HG02938 (cell line): ENCODE measurements around the gene MAP3K5.

Experiments
- ATAC-seq: cut with Tn5 transposase; IDR thresholded peaks from one replicate; pipeline ENCODE4 v1.9.1; 2021; ENCODE audit warnings: mild to moderate bottlenecking, moderate library complexity; ENCODE audit not compliant: unreplicated experiment

MAP3K5 gene

GRCh38 chr6:136549300-136550044, 242.8 kb downstream of the MAP3K5 start:
- peak; percentile 1 for ATAC-seq

DNA sequence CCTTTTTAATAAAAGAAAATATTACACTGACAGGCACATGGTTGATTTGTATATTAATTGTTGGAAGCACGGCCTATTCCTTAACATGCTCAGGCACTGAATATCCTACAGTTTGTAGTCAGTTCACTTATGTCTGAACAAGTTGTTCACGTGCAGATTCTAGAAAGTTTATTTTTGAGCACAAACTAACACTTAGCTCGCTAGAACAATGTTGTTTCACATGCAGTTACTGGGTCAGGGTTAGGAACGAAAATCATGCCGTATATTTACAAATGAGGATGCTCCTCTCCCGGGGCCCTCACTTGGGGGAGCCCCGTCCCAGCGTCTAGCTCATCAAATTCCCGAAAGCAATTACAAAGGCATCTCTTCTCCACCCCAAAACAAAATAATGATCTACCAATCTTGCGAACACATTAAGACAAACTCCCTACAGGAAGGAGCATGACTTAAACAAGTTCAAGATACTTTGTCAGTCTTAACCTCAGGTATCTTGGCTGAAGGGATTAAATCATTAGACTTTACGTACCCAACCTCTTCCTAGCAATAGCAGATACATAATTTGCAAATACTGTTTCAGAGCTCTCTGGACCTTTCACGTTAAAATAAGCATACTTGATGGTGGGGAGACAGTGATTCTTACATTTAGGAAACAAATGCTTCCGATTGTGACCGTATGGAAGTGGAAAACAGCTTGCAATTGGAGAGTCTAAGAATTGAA, 243.5 kb downstream of the MAP3K5 start:
- no peak for ATAC-seq

- no peak for ATAC-seq
Observed at GRCh38 chr6:136547871-136548270, 244.4 kb downstream of the MAP3K5 start.

- no peak for ATAC-seq
Observed at GRCh38 chr6:136547336-136547735, 244.9 kb downstream of the MAP3K5 start.

DNA sequence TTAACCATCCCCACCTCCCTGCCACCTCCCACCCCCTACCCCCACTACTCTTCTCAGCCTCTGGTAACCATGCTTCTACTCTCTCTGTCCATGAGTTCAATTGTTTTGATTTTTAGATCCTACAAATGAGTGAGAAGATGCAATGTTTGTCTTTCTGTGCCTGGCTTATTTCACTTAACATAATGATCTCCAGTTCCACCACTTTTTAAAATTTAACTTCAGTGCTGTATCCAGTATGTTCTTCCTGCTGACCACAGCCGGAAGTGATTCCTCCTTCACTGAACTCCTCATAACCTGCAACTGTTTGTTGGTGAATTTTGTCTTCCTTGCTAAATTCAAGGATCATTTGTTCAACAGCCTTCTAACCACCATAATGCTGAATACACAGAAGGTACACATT, 245.9 kb downstream of the MAP3K5 start:
- ATAC-seq, result no peak

DNA sequence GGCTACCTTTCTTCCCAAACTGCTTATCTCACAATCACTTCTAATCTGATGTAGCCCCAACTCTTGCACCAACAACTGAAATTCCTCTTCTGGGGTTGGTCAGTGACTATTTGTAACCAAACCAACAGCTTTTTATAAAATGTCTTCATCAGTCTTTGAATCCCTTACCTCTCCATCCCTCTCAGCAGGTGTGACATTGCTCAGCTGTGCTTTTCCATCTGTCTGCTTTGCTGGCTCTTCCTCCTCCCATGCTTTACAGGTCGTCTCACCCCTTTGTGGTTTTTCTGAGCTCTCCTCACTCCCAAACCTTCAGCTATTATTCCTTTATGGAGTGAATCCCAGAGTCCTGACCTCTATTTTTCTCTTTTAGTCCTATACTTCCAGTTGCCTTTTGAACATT, 248.0 kb downstream of the MAP3K5 start:
- ATAC-seq, result no peak

GRCh38 chr6:136541395-136541794, 250.9 kb downstream of the MAP3K5 start:
- ATAC-seq, result no peak

DNA sequence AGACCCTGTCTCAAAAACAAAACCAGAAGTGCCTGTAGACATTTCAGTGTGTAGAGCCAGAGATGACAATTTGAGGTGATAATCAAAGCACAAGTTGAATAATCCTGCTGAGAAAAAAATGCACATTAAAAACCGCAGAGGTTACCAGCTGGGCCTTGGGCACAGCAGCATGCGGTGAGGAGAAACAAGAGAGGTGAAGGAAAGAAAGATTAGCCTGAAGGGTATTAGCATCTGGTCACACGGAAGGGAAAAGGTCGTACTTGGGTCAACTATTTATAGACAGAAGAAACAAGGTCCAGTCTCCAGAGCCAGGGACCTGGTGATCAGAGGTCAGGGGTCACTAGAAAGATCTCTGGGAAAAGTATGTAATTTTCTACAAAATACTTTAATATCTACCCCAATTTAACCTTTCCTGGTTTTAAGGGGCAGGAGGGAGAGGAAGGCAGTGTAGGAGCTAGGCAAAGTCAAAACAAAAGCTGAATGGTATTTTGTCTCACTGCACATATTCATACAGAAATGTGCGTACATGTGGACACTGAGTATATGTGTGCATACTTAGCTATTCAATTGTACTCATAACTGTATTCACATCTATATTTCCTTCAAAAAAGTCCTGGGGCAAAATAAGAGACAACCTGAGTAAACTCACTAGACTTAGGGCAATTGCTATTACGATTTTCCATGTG, 252.2 kb downstream of the MAP3K5 start:
- ATAC-seq, result no peak

DNA sequence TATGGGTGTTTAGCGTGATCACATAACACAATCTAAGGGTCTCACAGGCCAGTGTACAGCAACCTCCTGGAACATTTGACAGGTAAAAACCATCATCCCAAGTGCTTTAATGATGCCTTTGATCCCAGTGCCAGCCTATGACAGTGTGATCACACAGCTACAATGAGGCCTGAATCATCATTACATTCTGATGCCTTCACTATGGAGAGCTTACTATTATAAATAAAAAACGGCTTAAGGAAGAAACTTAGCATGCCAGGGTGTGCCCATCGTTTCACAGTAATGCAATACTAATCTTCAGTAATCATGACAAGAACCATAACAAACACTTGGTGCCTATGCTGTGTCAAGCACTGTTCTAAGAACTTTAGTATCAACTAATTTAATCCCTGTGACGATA, 253.4 kb downstream of the MAP3K5 start:
- no peak for ATAC-seq

DNA sequence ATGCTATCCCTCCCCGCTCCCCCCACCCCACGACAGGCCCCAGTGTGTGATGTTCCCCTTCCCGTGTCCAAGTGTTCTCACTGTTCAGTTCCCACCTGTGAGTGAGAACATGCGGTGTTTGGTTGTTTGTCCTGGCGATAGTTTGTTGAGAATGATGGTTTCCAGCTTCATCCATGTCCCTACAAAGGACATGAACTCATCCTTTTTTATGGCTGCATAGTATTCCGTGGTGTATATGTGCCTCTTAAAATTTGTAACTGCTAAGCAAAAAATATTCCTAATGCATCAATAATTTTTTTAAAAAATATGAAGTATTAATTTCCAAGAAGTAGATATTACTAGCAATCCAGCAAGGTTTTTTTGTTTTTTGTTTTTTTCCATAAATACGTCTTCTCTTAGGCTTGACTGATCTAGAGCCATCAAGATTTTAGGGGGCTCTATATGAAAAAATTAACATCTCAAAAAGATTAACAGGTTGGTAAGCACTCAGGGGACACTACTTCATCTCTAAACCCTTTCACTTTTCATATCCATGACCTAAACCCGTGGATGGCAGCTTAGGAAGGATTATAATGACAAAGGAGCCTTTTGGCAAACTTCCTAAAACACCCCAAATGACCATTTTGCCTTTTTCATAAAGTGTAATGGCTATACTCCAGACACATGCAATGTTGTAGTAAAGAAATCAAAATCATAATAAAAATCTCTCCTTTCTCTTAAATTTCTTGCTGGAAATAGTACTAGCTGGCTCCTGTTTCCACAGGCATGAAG, 256.2 kb downstream of the MAP3K5 start:
- no peak for ATAC-seq

DNA sequence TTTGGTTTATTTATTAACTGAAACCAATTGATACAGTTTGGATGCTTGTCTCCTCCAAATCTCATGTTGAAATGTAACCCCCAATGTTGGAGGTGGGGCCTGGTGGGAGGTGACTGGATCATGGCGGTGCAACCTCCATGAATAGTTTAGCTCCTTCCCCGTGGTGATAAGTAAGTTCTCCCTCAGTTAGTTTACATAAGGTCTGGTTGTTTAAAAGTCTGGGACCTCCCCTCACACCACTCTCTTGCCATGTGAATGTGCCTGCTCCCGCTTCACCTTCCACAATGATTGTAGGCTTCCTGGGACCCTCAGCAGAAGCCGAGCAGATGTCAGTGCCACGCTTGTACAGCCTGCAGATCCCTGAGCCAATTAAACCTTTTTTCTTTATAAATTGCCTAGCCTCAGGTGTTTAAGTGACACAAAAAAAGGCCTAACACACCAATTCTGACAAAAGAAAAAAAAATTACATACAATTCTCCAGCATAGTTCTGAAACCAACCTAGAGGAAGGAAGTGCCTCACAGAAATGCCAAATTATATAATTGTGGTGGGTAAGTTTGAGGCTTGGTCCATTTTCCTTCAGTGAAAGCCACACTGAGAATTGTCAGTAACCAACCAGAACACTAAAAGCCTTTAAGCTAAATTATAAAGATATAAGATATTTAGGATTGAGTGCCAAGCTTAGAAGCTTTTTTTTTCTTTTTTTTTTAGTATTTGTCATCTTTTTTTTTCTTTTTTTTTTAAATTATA, 257.1 kb downstream of the MAP3K5 start:
- no peak for ATAC-seq

GRCh38 chr6:136534268-136534667, 258.0 kb downstream of the MAP3K5 start:
- no peak for ATAC-seq

DNA sequence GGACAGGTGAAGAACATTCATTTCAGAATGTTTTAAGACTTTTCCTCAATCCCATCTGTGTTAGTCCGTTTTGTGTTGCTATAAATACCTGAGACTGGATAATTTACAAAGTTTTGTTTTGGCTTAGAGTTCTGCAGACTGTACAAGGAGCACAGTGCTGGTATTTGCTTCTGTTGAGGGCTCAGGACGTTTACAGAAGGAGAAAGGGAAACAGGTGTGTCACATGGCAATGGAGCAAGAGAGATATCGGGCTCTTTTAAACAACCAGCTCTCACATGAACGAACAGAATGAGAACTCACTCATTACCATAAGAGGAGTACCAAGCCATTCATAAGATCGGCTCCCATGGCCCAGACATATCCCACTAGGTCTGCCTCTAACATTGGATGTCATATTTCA, 258.8 kb downstream of the MAP3K5 start:
- no peak for ATAC-seq

DNA sequence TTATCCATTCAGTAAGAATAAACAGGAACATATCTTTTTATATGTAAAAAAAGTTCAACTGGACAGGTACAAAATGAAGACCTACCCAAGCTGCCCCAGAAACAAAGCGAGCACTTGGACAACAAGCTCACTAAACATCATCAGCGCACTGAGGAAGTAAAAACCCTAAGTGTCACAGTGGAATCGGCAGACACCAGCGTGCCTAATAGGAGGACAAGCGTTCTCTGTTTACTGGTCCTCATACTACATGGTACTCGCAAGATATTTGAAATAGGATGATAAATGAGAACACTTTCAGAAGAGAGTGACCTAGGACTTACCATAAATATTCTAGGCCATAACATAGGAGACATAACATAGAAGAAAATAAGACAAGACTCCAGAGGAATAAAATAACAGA, 260.2 kb downstream of the MAP3K5 start:
- ATAC-seq, result no peak

- no peak for ATAC-seq
Observed at GRCh38 chr6:136529710-136530109, 262.6 kb downstream of the MAP3K5 start.

DNA sequence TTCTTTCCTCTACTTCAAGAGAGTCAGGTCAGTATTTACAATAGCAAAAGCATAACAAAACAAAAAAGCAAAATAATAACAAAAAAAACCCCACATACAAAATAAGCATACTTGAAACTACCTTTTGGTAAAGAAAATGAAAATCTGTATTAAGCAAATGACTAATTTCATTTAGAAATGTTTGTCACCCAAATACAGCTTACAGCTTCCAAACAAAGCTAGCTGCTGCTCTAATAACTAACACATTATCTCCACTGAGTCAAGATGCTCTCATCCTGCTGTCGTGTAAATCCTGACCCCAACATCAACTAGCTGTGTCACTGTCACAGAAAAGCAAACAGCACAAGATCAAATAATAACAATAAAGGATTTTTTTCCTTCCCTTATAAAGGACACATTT, 263.8 kb downstream of the MAP3K5 start:
- no peak for ATAC-seq

GRCh38 chr6:136527831-136528230, 264.4 kb downstream of the MAP3K5 start:
- ATAC-seq, result no peak

DNA sequence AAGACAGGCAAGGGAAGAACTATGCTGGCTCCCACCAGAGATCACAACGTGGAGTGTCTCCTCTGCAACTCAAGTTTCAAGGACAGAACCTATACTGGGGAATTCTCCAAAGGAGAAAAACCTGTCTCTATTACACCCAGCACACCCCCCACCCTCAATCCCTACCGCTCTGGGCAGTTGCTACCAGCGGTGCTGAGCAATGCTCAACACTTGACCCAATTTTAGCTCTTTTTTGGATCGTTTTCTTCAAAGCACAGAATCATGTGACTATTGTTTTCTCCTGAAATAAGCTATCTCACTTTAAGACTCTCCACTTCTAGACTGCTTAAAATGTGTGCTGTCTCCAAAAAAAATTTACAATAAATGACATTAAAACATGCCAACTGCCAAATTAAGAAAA, 265.3 kb downstream of the MAP3K5 start:
- ATAC-seq, result no peak

DNA sequence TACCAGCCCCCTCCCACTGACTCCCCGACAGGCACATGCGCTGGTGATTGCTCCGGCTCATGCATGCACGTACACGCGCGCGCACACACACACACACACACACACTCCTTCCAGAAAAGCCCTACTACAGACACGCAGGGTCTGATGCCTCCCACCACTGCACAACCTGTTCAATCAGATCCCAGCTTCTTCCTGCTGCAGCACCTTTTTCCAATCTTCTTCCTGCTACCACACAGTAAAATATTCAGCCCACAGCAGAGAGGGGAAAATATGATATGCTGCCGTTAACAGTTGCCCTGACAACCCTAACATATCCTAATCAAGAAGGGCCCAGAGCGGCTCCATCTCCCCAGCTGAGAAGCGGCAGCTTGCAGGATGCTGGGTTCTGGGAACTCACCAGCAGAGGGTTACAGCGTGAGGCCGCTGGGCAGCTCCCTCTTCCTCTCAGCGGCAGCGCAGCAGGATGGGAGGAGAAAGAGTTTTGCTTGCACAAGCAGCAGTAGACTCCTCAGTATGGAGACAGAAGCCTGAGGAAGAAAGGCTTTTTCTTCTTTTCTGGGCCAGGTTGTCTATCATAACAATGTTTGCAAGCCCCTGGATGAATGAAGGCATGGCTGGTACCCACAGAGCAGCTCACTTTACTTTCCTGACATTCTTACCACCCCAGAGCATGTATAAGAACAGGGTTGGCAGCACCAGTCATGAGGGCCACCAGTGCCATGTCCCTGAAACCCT, 265.9 kb downstream of the MAP3K5 start:
- no peak for ATAC-seq
